A549 (cell line): Measurements from ENCODE around the gene ENPP3. TPM values are rescaled to one million over a fixed set of nuclear protein-coding genes. Genes with fewer than 3 reads are reported as not detected.

Source experiments
- ATAC-seq, 2 experiments: fragments of 200-7000 bp in 1 of 2; fragments of >200 bp in 1 of 2; cut with Nextera tagmentation in 1 of 2; cut with Tn5 transposase in 1 of 2; 3 replicates each; pipeline versions ENCODE4 v1.8.0 to v1.9.1; 2018 to 2020; ENCODE audit warnings: mild to moderate bottlenecking in 1 of 2, moderate library complexity in 1 of 2
- CTCF ChIA-PET: fragments of 300-600 bp; sonication (Branson Sonifier 250); formaldehyde crosslinking; extraction: SDS; loops from one replicate; lab custom pipeline; 2021; ENCODE audit warnings: antibody characterized with exemption, inconsistent platforms; lab: Yijun Ruan, JAX
- POLR2A ChIA-PET: fragments of 350-600 bp; formaldehyde crosslinking; extraction: SDS; loops from one replicate; lab custom pipeline; 2021; ENCODE audit warnings: antibody characterized with exemption, inconsistent platforms; lab: Yijun Ruan, JAX
- DNase-seq, 2 experiments: peaks; one replicate each; pipeline versions ENCODE4 v3.0.0 to v3.0.0-alpha.2; 2011 to 2016; ENCODE audit warnings: low read depth in 1 of 2, low spot score in 1 of 2
- FAIRE-seq: peaks from 2 replicates; lab custom pipeline; 2011; peaks lifted over from hg19 to GRCh38; lab: Jason Lieb, UNC
- H3K27ac ChIP-seq, 2 experiments: fragments of >200 bp; sonication (Bioruptor Twin); formaldehyde crosslinking; 3 replicates each; pipeline ENCODE4 v1.5.1; 2016 to 2017
- H3K4me1 ChIP-seq: fragments of >200 bp; sonication (Bioruptor Twin); formaldehyde crosslinking; 3 replicates; pipeline ENCODE4 v1.6.1; 2016
- H3K4me2 ChIP-seq: fragments of >200 bp; sonication (Bioruptor Twin); formaldehyde crosslinking; 3 replicates; pipeline ENCODE4 v1.6.1; 2016
- H3K4me3 ChIP-seq: fragments of >200 bp; sonication (Bioruptor Twin); formaldehyde crosslinking; 3 replicates; pipeline ENCODE4 v1.5.1; 2016
- H3K9me3 ChIP-seq: fragments of >200 bp; sonication (Bioruptor Twin); formaldehyde crosslinking; 3 replicates; pipeline ENCODE4 v1.6.1; 2016
- CHD2 ChIP-seq: fragments of 150-350 bp; IDR thresholded peaks from 2 replicates; pipeline ENCODE4 v1.6.1; 2014; ENCODE audit warnings: low read length; ENCODE audit not compliant: partially characterized antibody
- CHD4 ChIP-seq: fragments of 200-600 bp; sonication (generic); IDR thresholded peaks from 2 replicates; pipeline ENCODE4 v1.6.1; 2016; ENCODE audit warnings: antibody characterized with exemption, mild to moderate bottlenecking, borderline replicate concordance
- EHF ChIP-seq: fragments of 250-450 bp; sonication (Bioruptor Pico); IDR thresholded peaks from 2 replicates; pipeline ENCODE4 v1.5.0; 2020; ENCODE audit warnings: mild to moderate bottlenecking
- HDAC2 ChIP-seq: fragments of 200-600 bp; sonication (generic); IDR thresholded peaks from 2 replicates; pipeline ENCODE4 v1.6.1; 2016
- HOXB13 ChIP-seq: fragments of 250-450 bp; sonication (Bioruptor Pico); IDR thresholded peaks from 2 replicates; pipeline ENCODE4 v1.5.0; 2020; ENCODE audit warnings: low read depth, mild to moderate bottlenecking, moderate library complexity
- JUN ChIP-seq, 2 experiments: fragments of >200 bp; sonication (Bioruptor Twin); formaldehyde crosslinking; IDR thresholded peaks; 2 replicates in 1 of 2; 3 replicates in 1 of 2; pipeline ENCODE4 v1.6.1; 2016 to 2017
- MAX ChIP-seq: IDR thresholded peaks from 2 replicates; pipeline ENCODE4 v1.6.1; 2012
- MYC ChIP-seq: IDR thresholded peaks from 2 replicates; pipeline ENCODE4 v1.6.1; 2012; ENCODE audit warnings: mild to moderate bottlenecking, inconsistent platforms, low read length, improper control_type of control experiment, borderline replicate concordance
- PHF8 ChIP-seq: fragments of 200-600 bp; sonication (generic); IDR thresholded peaks from 2 replicates; pipeline ENCODE4 v1.6.1; 2016; ENCODE audit warnings: low read depth, mild to moderate bottlenecking, antibody characterized with exemption, moderate library complexity, borderline replicate concordance
- POLR2A ChIP-seq: IDR thresholded peaks from 2 replicates; pipeline ENCODE4 v1.6.1; 2012; ENCODE audit warnings: mild to moderate bottlenecking, low read length
- POLR2AphosphoS2 ChIP-seq: conservative IDR thresholded peaks from 2 replicates; pipeline ENCODE4 v1.6.1; 2012; ENCODE audit warnings: low read length, improper control_type of control experiment, inconsistent platforms
- RCOR1 ChIP-seq: fragments of 150-350 bp; IDR thresholded peaks from 2 replicates; pipeline ENCODE4 v1.6.1; 2014; ENCODE audit warnings: antibody characterized with exemption, low read length, low read depth
- SMC3 ChIP-seq: fragments of >200 bp; sonication (Bioruptor Twin); formaldehyde crosslinking; IDR thresholded peaks from 3 replicates; pipeline ENCODE4 v1.6.1; 2018; ENCODE audit warnings: inconsistent platforms
- SREBF2 ChIP-seq: fragments of 450-650 bp; IDR thresholded peaks from 2 replicates; pipeline ENCODE4 v1.6.1; 2014; ENCODE audit warnings: mild to moderate bottlenecking, moderate library complexity
- TP53 ChIP-seq: fragments of 250-450 bp; sonication (Bioruptor Pico); IDR thresholded peaks from 2 replicates; pipeline ENCODE4 v1.5.0; 2021; ENCODE audit warnings: mild to moderate bottlenecking, moderate library complexity
- USF2 ChIP-seq: fragments of 450-650 bp; IDR thresholded peaks from 2 replicates; pipeline ENCODE4 v1.6.1; 2014; ENCODE audit warnings: antibody characterized with exemption
- ZFP36 ChIP-seq: fragments of 450-650 bp; IDR thresholded peaks from 2 replicates; pipeline ENCODE4 v1.6.1; 2014; ENCODE audit warnings: borderline replicate concordance; ENCODE audit not compliant: partially characterized antibody
- WGBS: methylation state at CpG from one replicate; pipeline ENCODE4 v1.1.6; 2017; ENCODE audit errors: missing lambda C conversion rate; 5-methylcytosine and 5-hydroxymethylcytosine counted together
- polyA plus RNA-seq, 4 experiments: library from polyadenylated mRNA; depleted of rRNA in 3 of 4; stranded (reverse); fragments of >200 nt; fragmentation: RNase III in 1 of 4; extraction: RNeasy Plus Mini Kit Qiagen cat#74134 plus additional on column Dnase treatment in 1 of 4; gene quantifications; 2 replicates in 3 of 4; 3 replicates in 1 of 4; pipeline ENCODE4 v1.2.3, GENCODE V29; 2011 to 2017
- TF ChIP-seq, protein P1 (sequence below): IDR thresholded peaks from 2 replicates; pipeline ENCODE4 v1.6.1; 2012

The ENPP3 gene
- polyA plus RNA-seq, 2 of the 4 experiments (the other 2 are of a cell fraction), result not detected

GRCh38 chr6:131731224-131731623, 94.1 kb downstream of the ENPP3 start:
- ChIA-PET POLR2A (no interaction called here), CTCF (interaction anchor here (0.6 to 1.9 kb wide), 3 partner anchors 10 to 582 kb away, joined by 4 to 5 read pairs (median 5); no protein-coding TSS in a partner anchor)
- no peak for FAIRE-seq

DNA sequence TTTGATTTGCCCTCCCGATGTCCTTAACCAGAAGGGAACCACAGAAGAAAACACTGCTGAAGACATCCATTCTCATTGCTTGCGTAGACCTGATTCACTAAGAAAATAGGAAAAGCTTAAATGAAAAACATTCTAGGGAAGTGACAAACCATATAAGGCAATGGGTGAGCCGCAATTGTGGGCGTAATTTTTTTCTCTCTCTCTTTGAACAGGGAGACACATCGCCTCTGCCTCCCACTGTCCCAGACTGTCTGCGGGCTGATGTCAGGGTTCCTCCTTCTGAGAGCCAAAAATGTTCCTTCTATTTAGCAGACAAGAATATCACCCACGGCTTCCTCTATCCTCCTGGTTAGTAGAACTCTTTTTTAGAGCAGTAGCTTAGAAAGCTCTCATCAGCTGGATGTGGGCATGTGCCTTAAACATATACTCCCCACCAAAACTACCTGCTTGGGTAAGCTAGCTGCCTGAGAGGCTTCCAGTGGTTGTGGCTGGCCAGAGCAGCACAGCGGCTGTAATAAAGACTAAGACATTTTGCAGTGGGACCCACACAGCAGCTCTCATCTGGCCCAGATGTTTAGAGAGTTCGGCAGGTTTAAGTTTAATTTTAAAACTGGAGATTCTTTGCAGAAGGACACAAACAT, 96.4 kb downstream of the ENPP3 start:
- Histone ChIP-seq H3K27ac (no peak overlapping the region), H3K4me2 (no peak overlapping the region), H3K4me3 (no peak overlapping the region), H3K4me1 (no peaks in the 10 kb centered on the region), H3K9me3 (no peaks in the 10 kb centered on the region)
- no peak for TF ChIP-seq TP53 (CRISPR knock-in tag)
- no peak for ATAC-seq
- DNase-seq, result no peak
- WGBS, result 69% methylated on average over 8 of the region's 9 CpGs
- ChIA-PET POLR2A (no interaction called here), CTCF (no interaction called here)
- FAIRE-seq, result no peak

More at GRCh38 chr6:131731224-131731623, 94.1 kb downstream of the ENPP3 start:
- DNase-seq, result no peak
- no peaks in the 10 kb centered on the region for H3K4me1 ChIP-seq
- no peak overlapping the region for H3K27ac ChIP-seq
- no peaks in the 10 kb centered on the region for H3K9me3 ChIP-seq
- no peak for ATAC-seq
- no peak for TF ChIP-seq MAX
- H3K4me2 ChIP-seq, result no peak overlapping the region
- no peak overlapping the region for H3K4me3 ChIP-seq

GRCh38 chr6:131736003-131736596, 99.0 kb downstream of the ENPP3 start:
- no peaks in the 10 kb centered on the region for H3K9me3 ChIP-seq
- H3K27ac ChIP-seq, result no peak overlapping the region
- H3K4me3 ChIP-seq, result no peak overlapping the region
- no peak overlapping the region for H3K4me2 ChIP-seq
- TF ChIP-seq CHD4 (no peak), ZFP36 (no peak), EHF (CRISPR knock-in tag) (no peak), SREBF2 (no peak), HDAC2 (no peak)
- TF ChIP-seq, all 56 proteins: peak for 0
- no peak for ATAC-seq
- H3K4me1 ChIP-seq, result no peaks in the 10 kb centered on the region
- ChIA-PET CTCF (interaction anchor here (0.7 kb wide), 2 partner anchors 42 to 179 kb away, joined by 3 read pairs; no protein-coding TSS in a partner anchor), POLR2A (no interaction called here)
- DNase-seq, result no peak
- 49% methylated on average over 9 of the region's 9 CpGs for WGBS
- no peak for FAIRE-seq

DNA sequence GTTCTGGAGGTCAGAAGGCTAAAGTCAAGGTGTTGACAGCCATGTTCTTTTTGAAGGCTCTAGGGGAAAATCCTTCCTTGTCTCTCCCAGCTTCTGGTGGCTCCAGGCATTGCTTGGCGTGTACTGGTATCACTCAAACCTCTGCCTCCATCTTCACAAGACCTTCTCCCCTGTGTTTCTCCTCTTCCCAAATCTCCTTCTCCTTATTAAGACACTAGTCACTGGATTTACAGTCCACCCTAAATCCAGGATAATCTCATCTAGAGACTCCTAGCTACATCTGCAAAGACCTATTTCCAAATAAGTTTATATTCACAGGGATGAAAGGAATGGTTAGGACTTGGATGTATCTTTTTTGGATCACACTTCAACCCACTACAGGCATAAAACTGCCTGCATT, 99.7 kb downstream of the ENPP3 start:
- Histone ChIP-seq H3K4me3 (no peak overlapping the region), H3K27ac (no peak overlapping the region), H3K4me1 (no peaks in the 10 kb centered on the region), H3K4me2 (no peak overlapping the region), H3K9me3 (no peaks in the 10 kb centered on the region)
- 75% methylated on average over 1 of the region's 1 CpG for WGBS
- FAIRE-seq (no peak), ATAC-seq (no peak), DNase-seq (no peak)
- CTCF ChIA-PET, result interaction anchor here (0.7 kb wide), 2 partner anchors 42 to 178 kb away, joined by 3 read pairs; no protein-coding TSS in a partner anchor
- POLR2A ChIA-PET, result no interaction called here
- TF ChIP-seq POLR2A, result no peak
- TF ChIP-seq USF2, result no peak
- no peak for TF ChIP-seq HOXB13 (CRISPR knock-in tag)
- no peak for TF ChIP-seq SMC3
- TF ChIP-seq POLR2AphosphoS2, result no peak
- TF ChIP-seq, protein P1, sequence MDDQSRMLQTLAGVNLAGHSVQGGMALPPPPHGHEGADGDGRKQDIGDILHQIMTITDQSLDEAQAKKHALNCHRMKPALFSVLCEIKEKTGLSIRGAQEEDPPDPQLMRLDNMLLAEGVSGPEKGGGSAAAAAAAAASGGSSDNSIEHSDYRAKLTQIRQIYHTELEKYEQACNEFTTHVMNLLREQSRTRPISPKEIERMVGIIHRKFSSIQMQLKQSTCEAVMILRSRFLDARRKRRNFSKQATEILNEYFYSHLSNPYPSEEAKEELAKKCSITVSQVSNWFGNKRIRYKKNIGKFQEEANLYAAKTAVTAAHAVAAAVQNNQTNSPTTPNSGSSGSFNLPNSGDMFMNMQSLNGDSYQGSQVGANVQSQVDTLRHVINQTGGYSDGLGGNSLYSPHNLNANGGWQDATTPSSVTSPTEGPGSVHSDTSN, result no peak
- TF ChIP-seq ZFP36, result no peak
- TF ChIP-seq MYC, result no peak
- TF ChIP-seq RCOR1, result no peak
- TF ChIP-seq JUN (IDR thresholded peaks at IDR 0.05), result no peak
- TF ChIP-seq CHD2, result no peak
- TF ChIP-seq PHF8, result no peak
